LNCaP clone FGC (cell line): ENCODE results near the gene TRIM47.

Experiments
- DNase-seq: peaks from one replicate; pipeline ENCODE4 v3.0.0-alpha.2; 2011; ENCODE audit warnings: low read depth
- H3K4me3 ChIP-seq: 2 replicates; pipeline ENCODE4 v1.5.1; 2011; ENCODE audit warnings: mild to moderate bottlenecking, low read depth, low read length, control low read depth
- CTCF ChIP-seq: IDR thresholded peaks from 2 replicates; pipeline ENCODE4 v1.5.1; 2012; ENCODE audit warnings: mild to moderate bottlenecking; ENCODE audit not compliant: control insufficient read depth, insufficient read depth; ENCODE audit errors: extremely low read depth

The TRIM47 gene

GRCh38 chr17:75836605-75837004 lies 41.8 kb downstream of the TRIM47 start:
- DNase-seq = no peak
- no peak overlapping the region for H3K4me3 ChIP-seq
- no peak for TF ChIP-seq CTCF

GRCh38 chr17:75835654-75835987 lies 42.8 kb downstream of the TRIM47 start:
- TF ChIP-seq CTCF = no peak
- no peak for DNase-seq
- H3K4me3 ChIP-seq = no peak overlapping the region

DNA sequence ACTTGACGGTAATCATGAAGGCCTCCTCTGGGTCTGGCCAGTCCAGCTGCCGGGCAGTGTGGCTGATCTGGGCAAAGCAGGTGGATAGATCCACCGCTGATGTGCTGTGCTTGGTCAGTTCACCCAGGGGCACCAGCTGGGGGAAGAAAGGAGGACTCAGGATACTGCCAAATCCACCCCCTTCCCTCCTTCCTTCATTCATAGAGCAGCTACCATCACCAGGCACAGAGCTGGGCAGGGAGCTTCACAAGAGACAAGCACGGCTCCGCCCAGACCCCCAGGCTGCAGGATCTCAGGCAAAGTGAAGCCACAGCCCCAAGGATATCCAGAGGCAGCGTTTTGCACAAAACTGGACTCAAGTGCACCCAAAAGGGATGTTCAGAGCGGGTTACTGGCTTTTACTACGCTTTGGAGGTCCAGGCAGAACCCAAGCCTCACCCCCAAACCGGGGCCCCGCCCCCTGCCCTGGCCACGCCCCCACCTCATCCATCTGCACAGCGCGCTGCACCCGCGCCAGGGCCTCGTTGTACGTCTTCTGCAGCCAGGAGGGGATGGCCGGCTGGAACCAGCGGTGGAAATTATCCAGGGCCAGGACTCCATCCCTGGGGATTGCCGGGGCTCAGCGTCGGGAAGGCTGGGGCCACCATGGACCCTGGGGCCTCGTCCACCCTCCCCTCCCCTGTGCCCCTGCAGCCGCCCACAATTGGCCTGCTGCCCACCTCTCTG lies 43.3 kb downstream of the TRIM47 start:
- no peak for TF ChIP-seq CTCF
- no peak overlapping the region for H3K4me3 ChIP-seq
- no peak for DNase-seq

- no peak overlapping the region for H3K4me3 ChIP-seq
Measured at GRCh38 chr17:75834279-75834920, 44.0 kb downstream of the TRIM47 start.

GRCh38 chr17:75832652-75833400 lies 45.6 kb downstream of the TRIM47 start:
- H3K4me3 ChIP-seq = no peak overlapping the region
- DNase-seq = no peak
- TF ChIP-seq CTCF = no peak

More at GRCh38 chr17:75834279-75834920, 44.0 kb downstream of the TRIM47 start:
- TF ChIP-seq CTCF = no peak
- no peak for DNase-seq

GRCh38 chr17:75832164-75832651 lies 46.2 kb downstream of the TRIM47 start:
- no peak for TF ChIP-seq CTCF
- H3K4me3 ChIP-seq = no peak overlapping the region
- DNase-seq = no peak
